ENCODE data around the gene SCUBE1. TPM values are rescaled to one million over a fixed set of nuclear protein-coding genes. Genes with fewer than 3 reads are reported as not detected.

The SCUBE1 gene
- total RNA-seq, 1 donor from 2014 or later = 42.8 TPM

DNA sequence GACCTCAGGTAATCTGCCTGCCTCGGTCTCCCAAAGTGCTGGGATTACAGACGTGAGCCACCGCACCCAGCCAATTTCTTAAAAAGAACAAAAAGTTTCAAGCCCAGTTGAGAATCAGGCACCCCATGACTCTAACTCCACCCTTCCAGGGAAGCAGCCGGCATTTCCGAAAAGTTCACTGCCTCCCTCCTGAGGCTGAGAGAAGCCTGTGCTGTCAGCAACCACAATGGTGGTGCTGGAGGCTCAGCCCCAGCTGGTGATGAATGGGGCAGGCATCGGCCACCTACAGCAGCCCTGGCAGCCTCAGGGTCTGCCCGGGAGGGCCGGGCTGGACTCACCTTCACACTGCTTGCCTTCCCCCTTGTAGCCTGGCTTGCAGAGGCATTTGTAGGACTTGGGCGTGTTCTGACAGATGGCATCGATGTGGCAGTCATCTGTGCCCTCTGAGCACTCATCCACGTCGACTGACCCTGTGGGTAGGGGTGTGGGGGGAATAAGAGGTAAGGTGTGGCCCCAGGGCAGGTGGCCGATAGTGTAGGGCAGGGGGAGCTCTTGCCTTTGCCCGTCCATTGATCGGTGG lies 4.3 kb downstream of the SCUBE1 start:
- H3K27me3 Mint-ChIP-seq = peaks cover 47% of the 10 kb centered on the region
- H3K4me1 Mint-ChIP-seq (ENCODE audit: unreplicated experiment) = peaks cover 5% of the 10 kb centered on the region
- TF ChIP-seq, protein P1, sequence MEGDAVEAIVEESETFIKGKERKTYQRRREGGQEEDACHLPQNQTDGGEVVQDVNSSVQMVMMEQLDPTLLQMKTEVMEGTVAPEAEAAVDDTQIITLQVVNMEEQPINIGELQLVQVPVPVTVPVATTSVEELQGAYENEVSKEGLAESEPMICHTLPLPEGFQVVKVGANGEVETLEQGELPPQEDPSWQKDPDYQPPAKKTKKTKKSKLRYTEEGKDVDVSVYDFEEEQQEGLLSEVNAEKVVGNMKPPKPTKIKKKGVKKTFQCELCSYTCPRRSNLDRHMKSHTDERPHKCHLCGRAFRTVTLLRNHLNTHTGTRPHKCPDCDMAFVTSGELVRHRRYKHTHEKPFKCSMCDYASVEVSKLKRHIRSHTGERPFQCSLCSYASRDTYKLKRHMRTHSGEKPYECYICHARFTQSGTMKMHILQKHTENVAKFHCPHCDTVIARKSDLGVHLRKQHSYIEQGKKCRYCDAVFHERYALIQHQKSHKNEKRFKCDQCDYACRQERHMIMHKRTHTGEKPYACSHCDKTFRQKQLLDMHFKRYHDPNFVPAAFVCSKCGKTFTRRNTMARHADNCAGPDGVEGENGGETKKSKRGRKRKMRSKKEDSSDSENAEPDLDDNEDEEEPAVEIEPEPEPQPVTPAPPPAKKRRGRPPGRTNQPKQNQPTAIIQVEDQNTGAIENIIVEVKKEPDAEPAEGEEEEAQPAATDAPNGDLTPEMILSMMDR (conservative IDR thresholded peaks at IDR 0.05) = no peak
- H3K9me3 Mint-ChIP-seq = no peaks in the 10 kb centered on the region
- peaks cover 3% of the 10 kb centered on the region for H3K36me3 Mint-ChIP-seq
- DNase-seq (ENCODE audit: extremely low spot score, unreplicated experiment) = no peak
- H3K4me3 Mint-ChIP-seq = no peak overlapping the region
- no peak overlapping the region for H3K27ac Mint-ChIP-seq

DNA sequence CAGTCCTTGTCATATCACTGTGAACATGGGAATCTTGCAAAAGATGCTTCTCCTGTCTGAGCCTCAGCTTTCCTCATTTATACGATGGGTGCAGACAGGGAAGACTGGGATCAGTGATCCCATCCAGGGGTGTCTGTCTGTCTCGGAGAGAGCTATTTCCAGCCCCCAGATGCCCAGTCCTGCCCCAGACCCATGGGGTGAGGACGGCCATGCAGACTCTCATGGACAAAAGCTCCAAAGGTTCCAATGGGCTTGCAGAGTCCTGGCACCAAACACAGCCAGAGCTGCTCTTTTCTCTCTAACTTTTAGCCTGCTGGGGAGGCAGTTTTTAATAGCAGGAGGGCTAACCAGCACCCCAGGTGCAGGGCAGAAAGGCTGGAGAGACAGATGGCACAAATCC lies 5.2 kb downstream of the SCUBE1 start:
- TF ChIP-seq, protein P1 (conservative IDR thresholded peaks at IDR 0.05) = no peak
- peaks cover 53% of the 10 kb centered on the region for H3K27me3 Mint-ChIP-seq
- H3K4me3 Mint-ChIP-seq = no peak overlapping the region
- no peak overlapping the region for H3K27ac Mint-ChIP-seq
- H3K36me3 Mint-ChIP-seq = peaks cover 3% of the 10 kb centered on the region
- no peaks in the 10 kb centered on the region for H3K9me3 Mint-ChIP-seq
- DNase-seq (ENCODE audit: extremely low spot score, unreplicated experiment) = no peak
- H3K4me1 Mint-ChIP-seq (ENCODE audit: unreplicated experiment) = peaks cover 5% of the 10 kb centered on the region

DNA sequence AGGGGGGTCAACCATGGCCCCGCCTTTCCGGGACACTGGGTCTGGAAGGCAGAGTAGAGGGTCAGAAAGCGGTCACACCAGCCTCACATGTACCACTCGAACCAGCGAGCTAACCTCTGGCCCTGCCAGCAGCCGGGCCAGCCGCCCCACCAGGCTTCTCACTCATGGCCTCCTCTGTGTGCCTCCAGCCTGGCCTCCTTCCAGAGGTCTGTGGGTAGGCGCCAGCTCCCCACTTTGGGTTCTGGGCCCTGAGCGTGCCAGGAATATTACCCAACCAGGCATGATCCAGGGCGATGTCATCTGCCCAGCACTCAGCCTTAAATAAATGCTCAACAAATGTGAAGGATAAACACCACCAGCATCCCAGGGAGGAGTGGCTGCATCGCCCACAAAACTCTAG lies 5.8 kb downstream of the SCUBE1 start:
- H3K27ac Mint-ChIP-seq = no peak overlapping the region
- no peak overlapping the region for H3K4me3 Mint-ChIP-seq
- H3K27me3 Mint-ChIP-seq = peaks cover 54% of the 10 kb centered on the region
- DNase-seq (ENCODE audit: extremely low spot score, unreplicated experiment) = no peak
- H3K9me3 Mint-ChIP-seq = no peaks in the 10 kb centered on the region
- peaks cover 5% of the 10 kb centered on the region for H3K4me1 Mint-ChIP-seq (ENCODE audit: unreplicated experiment)
- peaks cover 3% of the 10 kb centered on the region for H3K36me3 Mint-ChIP-seq
- TF ChIP-seq, protein P1 (conservative IDR thresholded peaks at IDR 0.05) = no peak

DNA sequence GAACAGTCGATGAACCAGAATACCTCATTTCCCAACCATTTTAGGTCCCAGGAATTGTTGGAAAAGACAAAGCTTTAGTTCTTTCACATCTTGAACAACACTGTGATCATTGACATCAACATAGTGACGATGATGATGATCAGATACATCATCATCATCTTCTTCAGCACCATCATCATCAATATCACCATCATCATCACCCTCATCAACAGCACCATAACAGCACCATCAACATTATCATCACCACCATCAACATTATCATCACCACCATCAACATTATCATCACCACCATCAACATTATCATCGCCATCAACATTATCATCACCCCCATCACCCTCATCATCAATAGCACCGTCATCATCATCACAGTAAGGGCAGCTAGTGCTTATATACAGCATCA lies 8.8 kb downstream of the SCUBE1 start:
- no peak for DNase-seq (ENCODE audit: extremely low spot score, unreplicated experiment)
- H3K9me3 Mint-ChIP-seq = no peaks in the 10 kb centered on the region
- peaks cover 22% of the 10 kb centered on the region for H3K4me1 Mint-ChIP-seq (ENCODE audit: unreplicated experiment)
- no peaks in the 10 kb centered on the region for H3K36me3 Mint-ChIP-seq
- no peak overlapping the region for H3K4me3 Mint-ChIP-seq
- peaks cover 37% of the 10 kb centered on the region for H3K27me3 Mint-ChIP-seq
- no peak overlapping the region for H3K27ac Mint-ChIP-seq
- TF ChIP-seq, protein P1 (conservative IDR thresholded peaks at IDR 0.05) = no peak

DNA sequence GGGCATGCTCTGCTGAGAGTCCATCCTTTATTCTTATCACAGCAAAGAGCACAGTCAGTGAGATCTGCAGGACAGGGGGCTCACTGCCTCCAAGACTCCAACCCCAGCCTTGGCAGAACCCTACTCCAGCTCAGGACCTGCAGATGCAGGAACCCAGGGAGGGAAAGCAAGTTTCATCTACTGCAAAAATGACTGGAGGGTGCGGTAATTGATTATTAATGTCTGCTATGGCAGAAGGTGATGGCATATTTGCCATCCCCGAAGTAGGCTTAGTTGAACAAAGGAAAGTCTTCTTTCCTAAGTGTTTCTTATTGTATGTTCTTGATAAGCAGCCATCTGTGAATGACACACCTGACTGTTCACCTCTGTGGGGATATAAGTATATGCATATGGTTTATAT lies 9.2 kb downstream of the SCUBE1 start:
- Mint-ChIP-seq H3K27ac (no peak overlapping the region), H3K27me3 (peaks cover 33% of the 10 kb centered on the region)

More for the DNA sequence above, 9.2 kb downstream of the SCUBE1 start:
- Mint-ChIP-seq H3K36me3 (no peaks in the 10 kb centered on the region), H3K4me1 (ENCODE audit: unreplicated experiment) (peaks cover 22% of the 10 kb centered on the region), H3K4me3 (no peak overlapping the region), H3K9me3 (no peaks in the 10 kb centered on the region)
- DNase-seq (ENCODE audit: extremely low spot score, unreplicated experiment) = no peak
- TF ChIP-seq, protein P1 (conservative IDR thresholded peaks at IDR 0.05) = no peak
